IMR-90 (cell line): ENCODE data around the gene ADAMTS12. TPM values are rescaled to one million over a fixed set of nuclear protein-coding genes. Genes with fewer than 3 reads are reported as not detected.

Source experiments
- ATAC-seq: fragments of 200-7000 bp; cut with Tn5 transposase; 2 replicates; pipeline ENCODE4 v1.9.1; 2020; ENCODE audit warnings: low read depth, mild to moderate bottlenecking, moderate library complexity
- BruUV-seq: library from RNA; stranded (reverse); fragments of 400-500 nt; replicated peaks from 2 replicates; lab custom pipeline; 2021; lab: Mats Ljungman, UMichigan
- CTCF ChIA-PET: fragments of 300-600 bp; formaldehyde crosslinking; extraction: SDS; loops from one replicate; lab custom pipeline; 2021; ENCODE audit warnings: antibody characterized with exemption; lab: Yijun Ruan, JAX
- POLR2A ChIA-PET: fragments of 300-600 bp; sonication (Branson Sonifier 250); formaldehyde crosslinking; loops from one replicate; lab custom pipeline; 2022; ENCODE audit warnings: antibody characterized with exemption; ENCODE audit not compliant: unreplicated experiment; lab: Charles Lee
- DNase-seq: peaks from one replicate; pipeline ENCODE4 v3.0.0; 2013
- H2AFZ ChIP-seq: replicated peaks from 2 replicates; pipeline ENCODE3; 2013; ENCODE audit warnings: low read length, mild to moderate bottlenecking; ENCODE audit not compliant: poor library complexity
- H2AK5ac ChIP-seq: 2 replicates; pipeline ENCODE4 v1.6.1; 2013; ENCODE audit warnings: low read depth, low read length, inconsistent platforms
- H2AK9ac ChIP-seq: replicated peaks from 2 replicates; pipeline ENCODE3; 2013; ENCODE audit warnings: mild to moderate bottlenecking, low read depth, low read length, moderate library complexity; ENCODE audit not compliant: poor library complexity
- H2BK120ac ChIP-seq: 2 replicates; pipeline ENCODE4 v1.6.1; 2013; ENCODE audit warnings: low read depth, low read length, inconsistent platforms
- H2BK15ac ChIP-seq: 3 replicates; pipeline ENCODE4 v1.6.1; 2013; ENCODE audit warnings: low read depth, low read length, inconsistent platforms
- H2BK20ac ChIP-seq: 2 replicates; pipeline ENCODE4 v1.6.1; 2013; ENCODE audit warnings: low read depth, mild to moderate bottlenecking, inconsistent platforms, low read length, moderate library complexity
- H2BK5ac ChIP-seq: 2 replicates; pipeline ENCODE4 v1.6.1; 2013; ENCODE audit warnings: mild to moderate bottlenecking, low read depth, low read length, inconsistent platforms; ENCODE audit not compliant: poor library complexity, severe bottlenecking
- H3K14ac ChIP-seq: replicated peaks from 2 replicates; pipeline ENCODE4 v1.6.1; 2013; ENCODE audit warnings: low read depth, low read length, inconsistent platforms
- H3K18ac ChIP-seq: 2 replicates; pipeline ENCODE4 v1.6.1; 2013; ENCODE audit warnings: low read depth, low read length, control low read depth
- H3K23ac ChIP-seq: 2 replicates; pipeline ENCODE4 v1.6.1; 2013; ENCODE audit warnings: low read depth, low read length, inconsistent platforms
- H3K27ac ChIP-seq: 2 replicates; pipeline ENCODE4 v1.5.1; 2013; ENCODE audit warnings: mild to moderate bottlenecking, control low read depth, low read length; ENCODE audit not compliant: insufficient read depth
- H3K27me3 ChIP-seq: 2 replicates; pipeline ENCODE4 v1.6.1; 2013; ENCODE audit warnings: low read length; ENCODE audit not compliant: control insufficient read depth, insufficient read depth
- H3K36me3 ChIP-seq: 2 replicates; pipeline ENCODE4 v1.6.1; 2013; ENCODE audit warnings: low read length, mixed read lengths; ENCODE audit not compliant: control insufficient read depth, insufficient read depth
- H3K4ac ChIP-seq: 2 replicates; pipeline ENCODE4 v1.6.1; 2013; ENCODE audit warnings: low read depth, low read length, inconsistent platforms
- H3K4me1 ChIP-seq: 2 replicates; pipeline ENCODE4 v1.6.1; 2013; ENCODE audit warnings: low read length, mixed read lengths; ENCODE audit not compliant: control insufficient read depth, insufficient read depth
- H3K4me2 ChIP-seq: 2 replicates; pipeline ENCODE4 v1.6.1; 2013; ENCODE audit warnings: low read depth, mild to moderate bottlenecking, control low read depth, low read length, moderate library complexity
- H3K4me3 ChIP-seq: 2 replicates; pipeline ENCODE4 v1.5.1; 2013; ENCODE audit warnings: low read depth, mild to moderate bottlenecking, control low read depth, low read length, moderate library complexity; ENCODE audit not compliant: insufficient read depth
- H3K56ac ChIP-seq: 2 replicates; pipeline ENCODE4 v1.6.1; 2013; ENCODE audit warnings: low read length, inconsistent platforms; ENCODE audit not compliant: insufficient read depth; ENCODE audit errors: extremely low read depth
- H3K79me1 ChIP-seq, 2 experiments: 2 replicates each; pipeline ENCODE4 v1.6.1; 2013; ENCODE audit warnings: low read length in 2 of 2, inconsistent platforms in 1 of 2, low read depth in 1 of 2
- H3K9ac ChIP-seq: 2 replicates; pipeline ENCODE4 v1.6.1; 2013; ENCODE audit warnings: low read depth, low read length, control low read depth
- H3K9me1 ChIP-seq: 2 replicates; pipeline ENCODE4 v1.6.1; 2013; ENCODE audit warnings: low read length, inconsistent platforms; ENCODE audit not compliant: insufficient read depth
- H3K9me3 ChIP-seq: 2 replicates; pipeline ENCODE4 v1.6.1; 2013; ENCODE audit warnings: low read length; ENCODE audit not compliant: control insufficient read depth, insufficient read depth
- H4K20me1 ChIP-seq: 2 replicates; pipeline ENCODE4 v1.6.1; 2013; ENCODE audit warnings: low read length, inconsistent platforms; ENCODE audit not compliant: insufficient read depth
- H4K5ac ChIP-seq: 2 replicates; pipeline ENCODE4 v1.6.1; 2013; ENCODE audit warnings: mild to moderate bottlenecking, low read depth, low read length, control low read depth
- H4K8ac ChIP-seq, 2 experiments: 2 replicates each; pipeline ENCODE4 v1.6.1; 2013; ENCODE audit warnings: low read depth in 2 of 2, low read length in 2 of 2, control low read depth in 1 of 2, inconsistent platforms in 1 of 2
- H4K91ac ChIP-seq: 2 replicates; pipeline ENCODE4 v1.6.1; 2013; ENCODE audit warnings: low read depth, low read length, inconsistent platforms; ENCODE audit not compliant: insufficient read depth
- BHLHE40 ChIP-seq: fragments of 150-350 bp; IDR thresholded peaks from 2 replicates; pipeline ENCODE4 v1.6.1; 2016; ENCODE audit warnings: mild to moderate bottlenecking, low read depth, low read length
- CHD1 ChIP-seq: IDR thresholded peaks from 2 replicates; pipeline ENCODE4 v1.6.1; 2012; ENCODE audit warnings: low read depth, low read length, improper control_type of control experiment
- FOS ChIP-seq: fragments of 150-350 bp; IDR thresholded peaks from 2 replicates; pipeline ENCODE4 v1.6.1; 2016; ENCODE audit warnings: low read depth, low read length
- MAFK ChIP-seq: IDR thresholded peaks from 2 replicates; pipeline ENCODE4 v1.6.1; 2012; ENCODE audit warnings: low read depth, low read length, improper control_type of control experiment
- MAZ ChIP-seq: IDR thresholded peaks from 2 replicates; pipeline ENCODE4 v1.6.1; 2012; ENCODE audit warnings: low read depth, mild to moderate bottlenecking, low read length, improper control_type of control experiment, moderate library complexity, borderline replicate concordance
- NFE2L2 ChIP-seq: fragments of 150-350 bp; IDR thresholded peaks from 2 replicates; pipeline ENCODE4 v1.6.1; 2016; ENCODE audit warnings: low read depth, mild to moderate bottlenecking, low read length
- POLR2A ChIP-seq: IDR thresholded peaks from 2 replicates; pipeline ENCODE4 v1.6.1; 2012; ENCODE audit warnings: mild to moderate bottlenecking, low read depth, low read length
- RAD21 ChIP-seq: IDR thresholded peaks from 2 replicates; pipeline ENCODE4 v1.6.1; 2012; ENCODE audit warnings: low read length, improper control_type of control experiment
- RCOR1 ChIP-seq: IDR thresholded peaks from 2 replicates; pipeline ENCODE4 v1.6.1; 2012; ENCODE audit warnings: mild to moderate bottlenecking, low read length, improper control_type of control experiment; ENCODE audit not compliant: insufficient replicate concordance
- SMC3 ChIP-seq: fragments of 150-350 bp; IDR thresholded peaks from 2 replicates; pipeline ENCODE4 v1.6.1; 2016; ENCODE audit warnings: low read depth, mild to moderate bottlenecking, antibody characterized with exemption, low read length, moderate library complexity
- WGBS, 2 experiments: methylation state at CpG; one replicate each; pipeline versions ENCODE4 v1.1.5 to v1.1.7; 2013; ENCODE audit warnings: missing lambda C conversion rate in 2 of 2; ENCODE audit not compliant: insufficient read length in 1 of 2; ENCODE audit errors: extremely low coverage in 2 of 2; 5-methylcytosine and 5-hydroxymethylcytosine counted together
- dilution Hi-C: fragments of 300-500 bp; cut with HindIII; formaldehyde crosslinking; loops from one replicate; pipeline ENCODE4 v1.14.3; 2018; ENCODE audit warnings: low sequenced_read_pairs; ENCODE audit not compliant: unreplicated experiment
- in situ Hi-C: fragments of 300-500 bp; cut with MboI; formaldehyde crosslinking; loops from 3 replicates; pipeline ENCODE4 v1.14.3; 2019; ENCODE audit warnings: low sequenced_read_pairs, inconsistent platforms, mixed read lengths
- intact Hi-C: fragments of 100-400 bp; cut with micrococcal nuclease; formaldehyde crosslinking; loops from 2 replicates; pipeline ENCODE4 v1.10.0; 2022
- polyA plus RNA-seq, 3 experiments: library from polyadenylated mRNA; depleted of rRNA; stranded (reverse); fragments of >200 nt; gene quantifications; 2 replicates each; pipeline ENCODE4 v1.2.3, GENCODE V29; 2012; ENCODE audit warnings: low replicate concordance in 1 of 3
- total RNA-seq: library from RNA; depleted of rRNA; stranded (reverse); fragments of >200 nt; gene quantifications from 2 replicates; pipeline ENCODE4 v1.2.3, GENCODE V29; 2012
- TF ChIP-seq, protein P1 (sequence below): conservative IDR thresholded peaks from 2 replicates; pipeline ENCODE4 v1.5.1; 2012; ENCODE audit warnings: mild to moderate bottlenecking, low read depth, low read length, improper control_type of control experiment
- TF ChIP-seq, protein P2 (sequence below): fragments of 150-350 bp; IDR thresholded peaks from 2 replicates; pipeline ENCODE4 v1.6.1; 2016; ENCODE audit warnings: low read depth, mild to moderate bottlenecking, low read length, moderate library complexity, borderline replicate concordance

The ADAMTS12 gene
- total and polyA plus RNA-seq, 2 of the 4 experiments (the other 2 are of a cell fraction) = 27.3 to 51.3 TPM

- TF ChIP-seq, protein P1, sequence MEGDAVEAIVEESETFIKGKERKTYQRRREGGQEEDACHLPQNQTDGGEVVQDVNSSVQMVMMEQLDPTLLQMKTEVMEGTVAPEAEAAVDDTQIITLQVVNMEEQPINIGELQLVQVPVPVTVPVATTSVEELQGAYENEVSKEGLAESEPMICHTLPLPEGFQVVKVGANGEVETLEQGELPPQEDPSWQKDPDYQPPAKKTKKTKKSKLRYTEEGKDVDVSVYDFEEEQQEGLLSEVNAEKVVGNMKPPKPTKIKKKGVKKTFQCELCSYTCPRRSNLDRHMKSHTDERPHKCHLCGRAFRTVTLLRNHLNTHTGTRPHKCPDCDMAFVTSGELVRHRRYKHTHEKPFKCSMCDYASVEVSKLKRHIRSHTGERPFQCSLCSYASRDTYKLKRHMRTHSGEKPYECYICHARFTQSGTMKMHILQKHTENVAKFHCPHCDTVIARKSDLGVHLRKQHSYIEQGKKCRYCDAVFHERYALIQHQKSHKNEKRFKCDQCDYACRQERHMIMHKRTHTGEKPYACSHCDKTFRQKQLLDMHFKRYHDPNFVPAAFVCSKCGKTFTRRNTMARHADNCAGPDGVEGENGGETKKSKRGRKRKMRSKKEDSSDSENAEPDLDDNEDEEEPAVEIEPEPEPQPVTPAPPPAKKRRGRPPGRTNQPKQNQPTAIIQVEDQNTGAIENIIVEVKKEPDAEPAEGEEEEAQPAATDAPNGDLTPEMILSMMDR = no peak
- no peak for TF ChIP-seq MAZ
Measured at GRCh38 chr5:33576726-33577590, 314.8 kb downstream of the ADAMTS12 start (continued).

- no peak overlapping the region for H4K8ac ChIP-seq
- no peak overlapping the region for H2AK9ac ChIP-seq
- ChIA-PET POLR2A (no interaction called here), CTCF (interaction anchor here (0.6 kb wide), 1 partner anchor 315 kb away, joined by 6 read pairs; no protein-coding TSS in a partner anchor)
- ATAC-seq (no peak), DNase-seq (no peak)
- H2BK120ac ChIP-seq = no peak overlapping the region
- H3K23ac ChIP-seq = no peak overlapping the region
- H4K5ac ChIP-seq = no peak overlapping the region
- H3K9ac ChIP-seq = no peak overlapping the region
- no peak overlapping the region for H3K4me3 ChIP-seq
- no peak overlapping the region for H3K18ac ChIP-seq
- H2AK5ac ChIP-seq = no peak overlapping the region
- no peak overlapping the region for H2BK15ac ChIP-seq
- H3K27me3 ChIP-seq = no peaks in the 10 kb centered on the region
- H3K56ac ChIP-seq = no peak overlapping the region
- no peak overlapping the region for H4K91ac ChIP-seq
- intact Hi-C loops (no loop called here), in situ Hi-C loops (no loop called here), dilution Hi-C loops (no loop called here)
- no TSS peak for BruUV-seq
- no peak overlapping the region for H2AFZ ChIP-seq
- H3K4ac ChIP-seq = no peak overlapping the region
- no peaks in the 10 kb centered on the region for H4K20me1 ChIP-seq
- H3K36me3 ChIP-seq = no peaks in the 10 kb centered on the region
- no peak for TF ChIP-seq CHD1
- no peak for TF ChIP-seq MAFK
- TF ChIP-seq RAD21 = no peak
- TF ChIP-seq, protein P2, sequence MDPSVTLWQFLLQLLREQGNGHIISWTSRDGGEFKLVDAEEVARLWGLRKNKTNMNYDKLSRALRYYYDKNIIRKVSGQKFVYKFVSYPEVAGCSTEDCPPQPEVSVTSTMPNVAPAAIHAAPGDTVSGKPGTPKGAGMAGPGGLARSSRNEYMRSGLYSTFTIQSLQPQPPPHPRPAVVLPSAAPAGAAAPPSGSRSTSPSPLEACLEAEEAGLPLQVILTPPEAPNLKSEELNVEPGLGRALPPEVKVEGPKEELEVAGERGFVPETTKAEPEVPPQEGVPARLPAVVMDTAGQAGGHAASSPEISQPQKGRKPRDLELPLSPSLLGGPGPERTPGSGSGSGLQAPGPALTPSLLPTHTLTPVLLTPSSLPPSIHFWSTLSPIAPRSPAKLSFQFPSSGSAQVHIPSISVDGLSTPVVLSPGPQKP = no peak
- TF ChIP-seq FOS = no peak
- TF ChIP-seq SMC3 = no peak
- no peak for TF ChIP-seq RCOR1
- no peak for TF ChIP-seq BHLHE40
- no peak for TF ChIP-seq POLR2A
- no peak for TF ChIP-seq NFE2L2
- no peak for TF ChIP-seq MAZ
- H3K27ac ChIP-seq = no peak overlapping the region
- H2BK5ac ChIP-seq = no peak overlapping the region
- H3K9me1 ChIP-seq = no peaks in the 10 kb centered on the region
- H2BK20ac ChIP-seq = no peak overlapping the region
- no CpG with 5 or more reads among the region's 2 CpGs for WGBS, 2 experiments
- H3K4me1 ChIP-seq = no peaks in the 10 kb centered on the region
- no peaks in the 10 kb centered on the region for H3K79me1 ChIP-seq
- H3K4me2 ChIP-seq = no peak overlapping the region
- no peak overlapping the region for H3K14ac ChIP-seq
- H3K9me3 ChIP-seq = no peaks in the 10 kb centered on the region
Measured at GRCh38 chr5:33565324-33565723, 326.5 kb downstream of the ADAMTS12 start.
